ENCODE results near the gene MSH2. TPM values are rescaled to one million over a fixed set of nuclear protein-coding genes. Genes with fewer than 3 reads are reported as not detected.

Gene MSH2
- total RNA-seq, 1 donor from 2014 or later, result 9.3 TPM

MicroRNAs within 50 kb of the gene (microRNA counts, 767-probe panel; counts per million panel counts)
- microRNA hsa-miR-559, result 238 to 261 counts per million in 2 donors

Small RNAs within 50 kb of the gene (microRNA-seq; reads per million reads assigned to microRNA genes)
- not detected for gene MIR559 (ENCODE audit: borderline number of aligned reads, borderline replicate concordance)

Small RNAs within 50 kb of the gene (small RNA-seq; reads per million reads assigned to genes)
- gene MIR559 (not detected), gene RF00017 (not detected), gene RN7SKP119 (not detected)

Other genes with a start within 250 kb of the MSH2 start
- gene STPG4, start 247.8 kb upstream of the MSH2 start, total RNA-seq, result 2.9 TPM
- gene CALM2, start 226.6 kb upstream of the MSH2 start, total RNA-seq, result 278 TPM
- 1.2 TPM for gene EPCAM, start 33.8 kb upstream of the MSH2 start, total RNA-seq
- gene KCNK12, start 167.8 kb downstream of the MSH2 start, total RNA-seq, result not detected

Data from vagina (tissue), 2 donors.